ENCODE measurements around the gene SLC22A3.

SLC22A3 gene

DNA sequence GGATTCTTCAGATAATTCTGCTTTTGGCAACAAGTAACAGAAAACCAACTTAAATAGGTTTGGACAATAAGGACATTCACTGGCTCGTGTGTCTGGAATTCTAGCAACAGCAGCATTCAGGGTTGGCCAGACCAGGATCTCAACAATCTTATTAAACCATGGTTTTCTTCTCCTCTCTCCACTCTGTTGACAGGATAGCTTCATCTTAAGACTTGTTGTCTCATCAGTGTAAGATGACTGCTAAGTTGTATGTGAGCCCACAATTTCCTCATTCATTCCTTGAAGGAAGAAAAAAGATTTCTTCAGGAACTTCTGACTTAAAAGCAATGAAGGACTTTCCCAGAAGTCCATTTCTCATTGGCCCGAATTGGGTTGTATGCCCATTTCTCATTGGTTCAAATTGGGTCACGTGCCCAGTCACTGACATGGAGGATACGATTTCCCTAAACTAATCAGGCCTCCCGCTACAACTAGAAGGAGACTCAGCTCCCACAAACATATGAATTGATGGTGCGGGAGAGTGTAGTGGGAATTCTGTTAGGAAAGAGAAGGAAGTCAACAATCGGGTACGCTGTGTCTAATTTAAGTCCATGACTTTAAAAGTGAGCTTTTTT, 83.7 kb downstream of the SLC22A3 start:
- no peak for TF ChIP-seq CTCF (IDR thresholded peaks at IDR 0.05; ENCODE audit: low read depth, low read length)
- DNase-seq (ENCODE audit: low read depth in 2 of 2): peak; percentile 44 to 76
- H3K4me3 ChIP-seq (replicated peaks in 1 of 2; ENCODE audit: low read depth in 2 of 2, low read length in 2 of 2): no peak overlapping the region

DNA sequence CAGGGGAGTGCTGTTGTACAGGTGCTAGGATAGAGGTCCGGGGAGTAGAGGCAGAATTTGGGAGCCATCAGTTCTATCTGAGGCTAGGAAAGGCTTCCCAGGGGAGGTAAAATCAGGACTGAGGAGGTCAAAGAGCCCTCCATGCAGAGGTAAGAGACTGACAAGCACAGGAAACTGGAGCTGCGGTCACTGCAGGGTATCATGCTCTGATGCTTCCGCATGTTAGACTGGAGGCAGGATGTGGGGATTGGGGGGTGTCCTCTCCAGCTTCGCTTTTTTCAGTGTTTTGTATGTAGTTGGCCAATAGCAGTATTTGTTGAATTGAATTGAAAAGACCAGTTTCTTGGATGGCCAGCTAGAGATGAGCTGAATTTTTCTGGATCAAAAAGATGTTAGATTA, 87.8 kb downstream of the SLC22A3 start:
- H3K4me3 ChIP-seq (replicated peaks in 1 of 2; ENCODE audit: low read depth in 2 of 2, low read length in 2 of 2): no peak overlapping the region
- no peak for TF ChIP-seq CTCF (IDR thresholded peaks at IDR 0.05; ENCODE audit: low read depth, low read length)
- DNase-seq (ENCODE audit: low read depth in 2 of 2): no peak

DNA sequence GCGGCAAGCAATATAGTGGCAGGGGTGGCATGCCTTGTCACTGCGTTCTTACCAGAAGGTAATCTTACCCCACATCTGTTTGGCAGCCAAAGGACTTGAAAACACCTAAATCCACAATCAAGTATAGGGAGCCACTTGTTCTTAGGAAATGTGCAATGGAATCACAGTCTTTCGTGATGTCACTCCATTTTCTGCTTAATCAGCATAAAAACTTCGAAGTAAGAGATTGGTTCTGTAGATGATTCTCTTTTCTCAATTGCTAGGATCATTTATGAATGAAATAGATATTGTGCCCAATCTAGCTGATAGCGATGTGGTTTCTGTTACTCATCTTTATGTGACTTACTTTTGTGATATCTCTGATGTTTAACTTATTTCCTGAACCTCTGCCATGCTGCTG, 89.0 kb downstream of the SLC22A3 start:
- no peak overlapping the region for H3K4me3 ChIP-seq (replicated peaks in 1 of 2; ENCODE audit: low read depth in 2 of 2, low read length in 2 of 2)
- no peak for TF ChIP-seq CTCF (IDR thresholded peaks at IDR 0.05; ENCODE audit: low read depth, low read length)
- DNase-seq (ENCODE audit: low read depth in 2 of 2): no peak

- TF ChIP-seq CTCF (IDR thresholded peaks at IDR 0.05; ENCODE audit: low read depth, low read length): no peak
- no peak overlapping the region for H3K4me3 ChIP-seq (replicated peaks in 1 of 2; ENCODE audit: low read depth in 2 of 2, low read length in 2 of 2)
- no peak for DNase-seq (ENCODE audit: low read depth in 2 of 2)
These were observed 89.6 kb downstream of the SLC22A3 start for GRCh38 chr6:160437775-160438174.

- no peak for DNase-seq (ENCODE audit: low read depth in 2 of 2)
- H3K4me3 ChIP-seq (replicated peaks in 1 of 2; ENCODE audit: low read depth in 2 of 2, low read length in 2 of 2): no peak overlapping the region
- TF ChIP-seq CTCF (IDR thresholded peaks at IDR 0.05; ENCODE audit: low read depth, low read length): no peak
These were observed 90.3 kb downstream of the SLC22A3 start for GRCh38 chr6:160438481-160438880.

GRCh38 chr6:160439751-160440150, 91.6 kb downstream of the SLC22A3 start:
- H3K4me3 ChIP-seq (replicated peaks in 1 of 2; ENCODE audit: low read depth in 2 of 2, low read length in 2 of 2): no peak overlapping the region
- TF ChIP-seq CTCF (IDR thresholded peaks at IDR 0.05; ENCODE audit: low read depth, low read length): no peak
- no peak for DNase-seq (ENCODE audit: low read depth in 2 of 2)

DNA sequence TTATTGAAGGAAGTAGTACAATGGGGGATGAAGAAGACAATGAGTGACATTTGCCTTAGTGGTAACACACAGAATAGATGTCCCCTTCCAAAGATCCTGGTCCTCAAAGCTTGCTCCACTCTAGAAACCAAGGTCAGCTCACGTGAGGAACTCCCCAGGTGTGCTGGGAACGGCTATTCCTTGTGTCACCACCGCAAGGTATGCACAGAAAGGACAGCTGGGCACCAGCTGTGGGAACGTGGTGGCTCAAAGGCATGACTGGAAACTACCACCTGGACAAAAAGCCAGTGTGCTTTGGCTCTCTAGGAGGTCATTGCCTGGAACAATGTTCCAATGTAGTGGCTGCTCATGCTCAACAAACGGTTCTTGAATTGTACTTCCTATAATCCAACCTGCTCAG, 94.0 kb downstream of the SLC22A3 start:
- TF ChIP-seq CTCF (IDR thresholded peaks at IDR 0.05; ENCODE audit: low read depth, low read length): no peak
- DNase-seq (ENCODE audit: low read depth in 2 of 2): no peak
- H3K4me3 ChIP-seq (replicated peaks in 1 of 2; ENCODE audit: low read depth in 2 of 2, low read length in 2 of 2): no peak overlapping the region
